ENCODE results near the gene GUCY2C.

GUCY2C gene

DNA sequence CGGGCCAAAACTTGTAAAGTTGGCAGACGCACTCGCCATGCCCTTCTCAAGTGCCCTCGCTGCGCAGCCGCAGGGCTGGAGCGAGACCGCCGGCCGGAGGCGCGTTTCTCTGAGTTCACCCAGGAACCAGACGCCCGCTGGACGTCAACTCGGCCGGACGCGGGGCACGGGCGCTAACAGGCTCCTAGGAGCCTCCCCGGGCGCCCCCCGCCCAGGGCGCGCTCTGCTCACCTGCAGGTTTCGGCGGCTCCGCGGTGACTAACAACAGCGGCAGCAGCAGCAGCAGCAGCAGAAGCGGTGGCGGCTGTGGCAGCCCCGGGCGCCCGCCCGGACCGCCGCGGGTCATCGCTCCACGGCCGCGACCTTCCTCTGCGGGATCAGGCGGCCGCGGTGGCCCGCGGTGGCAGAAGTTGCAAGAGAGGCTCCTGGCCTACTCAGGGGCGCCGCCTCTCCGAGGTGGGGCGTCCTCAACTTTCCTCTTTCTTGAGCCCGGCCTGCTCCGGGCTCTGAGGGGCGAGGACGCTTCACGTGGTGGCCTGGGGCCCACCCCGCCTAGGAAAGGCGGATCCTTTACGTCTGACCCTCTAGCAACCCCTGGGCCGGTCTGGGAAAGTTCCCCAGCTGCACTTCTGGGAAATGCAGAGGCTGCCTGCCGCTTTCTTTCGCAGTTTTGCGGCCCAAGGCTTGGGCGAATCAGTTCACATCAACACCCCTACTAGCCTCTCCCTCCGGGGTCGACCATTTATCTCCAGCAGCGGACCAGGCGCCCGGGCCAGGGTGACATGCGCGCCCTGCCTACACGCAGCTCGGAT lies 128.8 kb downstream of the GUCY2C start, which contains the start of gene PLBD1:
PLBD1 (minus strand) TSS at position 533 of the 812 bp plus-strand sequence; CDS start at position 346, 187 bp downstream.
- no peak for DNase-seq

DNA sequence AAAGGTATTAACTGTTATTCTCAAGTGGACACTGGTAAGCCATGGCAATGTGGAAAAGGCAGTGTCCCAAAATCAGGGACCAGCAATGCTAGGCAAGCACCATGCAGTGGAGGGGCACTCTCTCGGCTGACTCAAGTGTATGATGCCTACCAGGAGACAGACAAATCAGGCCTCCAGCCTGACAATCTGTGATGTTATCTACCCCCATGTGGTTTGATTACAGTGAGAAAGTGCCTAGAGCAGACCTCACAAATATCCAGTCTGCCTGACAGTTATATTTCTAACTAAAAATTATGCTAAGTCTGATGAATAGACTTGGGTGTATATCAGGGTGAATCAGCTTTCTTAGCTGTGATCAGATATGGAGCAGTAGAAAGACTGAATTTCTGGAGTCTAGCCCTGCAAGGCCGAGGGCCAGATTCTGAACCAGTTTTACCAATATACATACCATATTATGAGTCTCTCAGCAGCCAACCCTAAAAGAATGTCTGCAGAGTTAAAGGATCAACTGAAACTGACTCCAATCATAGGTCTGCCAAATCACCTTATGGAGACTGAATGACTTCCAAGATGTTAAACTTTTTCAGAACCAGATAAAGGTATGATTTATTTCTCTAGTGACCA lies 132.0 kb downstream of the GUCY2C start:
- no peak for DNase-seq

DNA sequence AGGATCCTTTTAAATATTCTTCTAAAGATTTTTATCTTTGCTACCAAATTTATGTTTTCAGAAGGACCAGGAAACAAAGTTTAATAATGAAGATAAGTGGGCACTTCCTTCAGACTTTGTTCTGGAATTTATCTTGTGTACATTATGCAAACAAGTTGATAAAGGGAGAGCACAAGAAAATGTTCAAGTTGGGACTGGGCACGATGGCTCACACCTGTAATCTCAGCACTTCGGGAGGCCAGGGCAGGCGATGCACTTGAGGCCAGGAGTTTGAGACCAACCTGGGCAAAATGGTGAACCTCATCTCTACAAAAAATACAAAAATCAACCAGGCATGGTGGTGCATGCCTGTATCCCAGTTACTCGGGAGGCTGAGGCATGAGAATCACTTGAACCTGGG lies 133.4 kb downstream of the GUCY2C start:
- no peak for DNase-seq

All from NCI-H446 treated with DMSO at 0.1 percent for 48 hours (cell line).